GM12865 (cell line): ENCODE measurements around the gene PLA2G4F.

Source experiments
- DNase-seq: peaks from one replicate; pipeline ENCODE4 v3.0.0; 2010; ENCODE audit warnings: low read depth
- H3K4me3 ChIP-seq: 2 replicates; pipeline ENCODE4 v1.5.1; 2011; ENCODE audit warnings: mild to moderate bottlenecking, low read depth, low read length, control low read depth
- CTCF ChIP-seq: IDR thresholded peaks from 2 replicates; pipeline ENCODE4 v1.5.1; 2011; ENCODE audit warnings: low read length, control low read depth, low read depth, inconsistent platforms; ENCODE audit not compliant: insufficient read depth; ENCODE audit errors: missing control alignments

Gene PLA2G4F

GRCh38 chr15:42148808-42149492, 7.5 kb downstream of the PLA2G4F start:
- no peak overlapping the region for H3K4me3 ChIP-seq
- no peak for TF ChIP-seq CTCF
- no peak for DNase-seq

- DNase-seq, result no peak
- no peak for TF ChIP-seq CTCF
- H3K4me3 ChIP-seq, result no peak overlapping the region
These were observed 9.1 kb downstream of the PLA2G4F start for GRCh38 chr15:42147431-42147735.

- DNase-seq, result no peak
- no peak overlapping the region for H3K4me3 ChIP-seq
- no peak for TF ChIP-seq CTCF
These were observed 9.6 kb downstream of the PLA2G4F start for GRCh38 chr15:42146551-42147430.

GRCh38 chr15:42145546-42146455, 10.6 kb downstream of the PLA2G4F start:
- no peak overlapping the region for H3K4me3 ChIP-seq
- no peak for DNase-seq
- no peak for TF ChIP-seq CTCF

GRCh38 chr15:42144841-42145375, 11.5 kb downstream of the PLA2G4F start:
- TF ChIP-seq CTCF, result no peak
- H3K4me3 ChIP-seq, result no peak overlapping the region
- no peak for DNase-seq

- TF ChIP-seq CTCF, result no peak
These were observed 12.4 kb downstream of the PLA2G4F start for GRCh38 chr15:42143866-42144625.

More at GRCh38 chr15:42143866-42144625, 12.4 kb downstream of the PLA2G4F start:
- H3K4me3 ChIP-seq, result no peak overlapping the region
- DNase-seq, result no peak
